Adipocyte (in vitro differentiated cells): ENCODE data around the gene H6PD.
A peak's percentile ranks its signal among the peaks of the same experiment; 100 is the strongest.

Source experiments
- DNase-seq: peaks from one replicate; pipeline ENCODE4 v3.0.0-alpha.2; 2015; ENCODE audit warnings: low read depth
- H3K27me3 ChIP-seq: replicated peaks from 2 replicates; pipeline ENCODE4 v1.7.0; 2013; ENCODE audit warnings: mild to moderate bottlenecking, low read length, moderate library complexity; ENCODE audit not compliant: control insufficient read depth, insufficient read depth
- H3K36me3 ChIP-seq: 2 replicates; pipeline ENCODE4 v1.7.0; 2013; ENCODE audit warnings: low read length, mild to moderate bottlenecking, moderate library complexity; ENCODE audit not compliant: control insufficient read depth, insufficient read depth, severe bottlenecking
- H3K4me1 ChIP-seq: 2 replicates; pipeline ENCODE4 v1.7.0; 2013; ENCODE audit warnings: mild to moderate bottlenecking, low read length, moderate library complexity; ENCODE audit not compliant: control insufficient read depth, insufficient read depth
- H3K4me3 ChIP-seq: 2 replicates; pipeline ENCODE4 v1.7.0; 2013; ENCODE audit warnings: mild to moderate bottlenecking, low read length, moderate library complexity
- H3K9ac ChIP-seq: 2 replicates; pipeline ENCODE4 v1.7.0; 2013; ENCODE audit warnings: mild to moderate bottlenecking, low read length, moderate library complexity
- H3K9me3 ChIP-seq: 2 replicates; pipeline ENCODE4 v1.7.0; 2013; ENCODE audit warnings: mild to moderate bottlenecking, low read length, moderate library complexity; ENCODE audit not compliant: control insufficient read depth

The H6PD gene

DNA sequence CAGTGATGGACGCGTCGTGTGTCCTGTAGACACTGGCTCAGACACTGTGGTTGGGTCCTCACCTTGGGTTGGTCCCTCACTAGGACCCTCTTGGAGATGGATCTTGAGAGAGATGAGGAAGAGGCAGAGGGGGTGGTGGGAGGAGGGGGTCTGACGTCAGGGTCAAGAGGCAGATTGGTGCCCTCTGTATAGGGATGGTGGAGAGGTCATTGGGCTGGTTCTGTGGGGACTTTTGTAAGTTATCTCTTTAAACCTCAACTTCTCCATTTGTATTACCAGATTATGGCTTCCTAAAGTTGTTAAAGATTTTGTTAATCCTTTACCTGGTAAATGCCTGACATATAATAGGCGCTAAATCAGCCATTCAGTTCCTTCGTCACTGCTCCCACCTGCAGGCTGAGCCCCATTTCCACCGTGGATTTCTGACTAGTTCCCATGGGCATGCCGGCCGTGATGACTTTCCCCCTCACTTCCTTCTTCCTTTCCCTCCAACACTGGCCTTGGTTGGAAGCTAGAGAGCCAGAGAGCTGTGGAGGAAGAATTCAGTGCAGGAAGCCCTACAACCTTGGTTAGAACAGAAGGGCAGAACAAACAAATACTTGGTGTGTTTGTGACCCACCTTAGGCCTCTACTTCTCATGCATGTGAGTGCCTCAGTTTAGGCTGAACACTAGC is 8.6 kb downstream of the H6PD start:
- no peak for DNase-seq
- peaks cover 24% of the 10 kb centered on the region for H3K36me3 ChIP-seq

DNA sequence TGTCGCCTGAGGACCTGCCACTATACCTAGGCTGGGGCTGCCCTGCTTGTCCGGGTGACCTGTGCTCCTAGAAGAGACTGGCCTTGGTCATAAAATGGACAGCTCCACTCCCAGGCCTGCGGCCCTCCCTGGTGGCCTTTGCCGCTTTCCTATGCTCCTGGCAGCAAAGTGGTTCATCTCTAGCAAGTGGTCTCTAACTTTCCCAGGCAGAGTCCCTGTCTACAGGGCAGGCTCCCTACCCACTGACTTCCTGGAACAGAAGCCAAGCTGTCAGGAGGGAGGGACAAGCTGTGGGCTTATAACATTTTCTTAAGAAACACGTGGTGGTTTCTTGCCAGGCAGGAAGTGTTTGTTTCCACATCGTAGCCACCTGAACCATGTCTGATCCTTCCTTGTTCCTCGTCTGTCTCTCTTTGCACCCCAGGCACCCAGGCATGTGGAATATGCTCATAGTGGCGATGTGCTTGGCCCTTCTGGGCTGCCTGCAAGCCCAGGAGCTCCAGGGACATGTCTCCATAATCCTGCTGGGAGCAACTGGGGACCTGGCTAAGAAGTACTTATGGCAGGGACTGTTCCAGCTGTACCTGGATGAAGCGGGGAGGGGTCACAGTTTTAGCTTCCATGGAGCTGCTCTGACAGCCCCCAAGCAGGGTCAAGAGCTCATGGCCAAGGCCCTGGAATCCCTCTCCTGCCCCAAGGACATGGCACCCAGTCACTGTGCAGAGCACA is 10.1 kb downstream of the H6PD start:
- Histone ChIP-seq H3K9ac (no peak overlapping the region), H3K4me1 (peaks cover 52% of the 10 kb centered on the region), H3K27me3 (no peaks in the 10 kb centered on the region), H3K36me3 (peaks cover 31% of the 10 kb centered on the region), H3K4me3 (no peak overlapping the region), H3K9me3 (no peaks in the 10 kb centered on the region)
- no peak for DNase-seq

More for the DNA sequence above, 8.6 kb downstream of the H6PD start:
- Histone ChIP-seq H3K27me3 (no peaks in the 10 kb centered on the region), H3K9me3 (no peaks in the 10 kb centered on the region), H3K4me1 (peaks cover 62% of the 10 kb centered on the region), H3K9ac (peak overlapping the region; percentile 84), H3K4me3 (peak overlapping the region; percentile 77)

DNA sequence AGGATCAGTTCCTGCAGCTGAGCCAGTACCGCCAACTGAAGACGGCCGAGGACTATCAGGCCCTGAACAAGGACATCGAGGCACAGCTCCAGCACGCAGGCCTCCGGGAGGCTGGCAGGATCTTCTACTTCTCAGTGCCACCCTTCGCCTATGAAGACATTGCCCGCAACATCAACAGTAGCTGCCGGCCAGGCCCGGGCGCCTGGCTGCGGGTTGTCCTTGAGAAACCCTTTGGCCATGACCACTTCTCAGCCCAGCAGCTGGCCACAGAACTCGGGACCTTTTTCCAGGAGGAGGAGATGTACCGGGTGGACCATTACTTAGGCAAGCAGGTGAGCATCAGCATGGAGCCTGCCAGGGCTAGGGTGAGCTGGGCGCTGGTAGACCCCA is 10.7 kb downstream of the H6PD start:
- no peaks in the 10 kb centered on the region for H3K27me3 ChIP-seq
- no peak overlapping the region for H3K9ac ChIP-seq
- peaks cover 31% of the 10 kb centered on the region for H3K36me3 ChIP-seq
- peaks cover 51% of the 10 kb centered on the region for H3K4me1 ChIP-seq
- H3K4me3 ChIP-seq, result no peak overlapping the region
- DNase-seq, result no peak
- no peaks in the 10 kb centered on the region for H3K9me3 ChIP-seq

DNA sequence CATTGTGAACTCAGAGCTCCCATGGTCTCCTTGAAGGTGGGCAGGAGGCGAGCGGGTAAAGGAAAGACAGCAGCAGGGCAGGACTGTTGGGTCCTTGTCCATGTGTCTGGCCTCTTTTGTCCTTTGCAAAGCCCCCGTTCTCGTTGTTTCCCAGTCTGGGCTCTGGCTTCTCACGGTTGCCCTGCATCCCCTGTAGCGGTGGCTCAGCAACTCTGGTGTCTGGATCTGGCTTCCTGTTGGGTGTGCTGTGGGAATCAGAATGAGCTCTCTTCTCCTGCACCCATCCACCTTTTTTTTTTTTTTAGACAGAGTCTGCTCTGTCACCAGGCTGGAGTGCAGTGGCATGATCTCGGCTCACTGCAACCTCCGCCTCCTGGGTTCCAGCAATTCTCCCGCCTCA is 11.1 kb downstream of the H6PD start:
- H3K9ac ChIP-seq, result no peak overlapping the region
- H3K36me3 ChIP-seq, result peaks cover 31% of the 10 kb centered on the region
- no peak overlapping the region for H3K4me3 ChIP-seq
- no peak for DNase-seq
- H3K27me3 ChIP-seq, result no peaks in the 10 kb centered on the region
- peaks cover 50% of the 10 kb centered on the region for H3K4me1 ChIP-seq
- H3K9me3 ChIP-seq, result no peaks in the 10 kb centered on the region

DNA sequence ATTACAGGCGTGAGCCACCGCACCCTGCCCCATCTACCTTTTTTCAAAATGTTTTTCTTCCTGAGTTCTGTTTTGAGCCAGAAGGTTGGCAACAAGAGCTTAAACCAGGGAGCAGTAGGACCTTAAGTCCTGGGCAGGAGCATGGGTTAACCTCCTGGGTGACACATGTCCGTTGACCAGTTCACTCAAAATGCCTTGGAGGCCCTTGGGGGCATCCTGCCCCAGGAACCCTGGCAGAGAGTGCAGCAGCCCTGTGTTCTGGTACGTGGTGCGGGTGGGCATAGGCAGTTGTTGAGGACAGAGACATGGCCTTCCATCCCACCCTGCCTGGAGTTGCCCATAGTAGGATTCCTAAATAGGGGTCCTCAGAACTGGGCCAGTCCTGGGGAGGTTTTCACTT is 11.6 kb downstream of the H6PD start:
- DNase-seq, result no peak
- Histone ChIP-seq H3K27me3 (no peaks in the 10 kb centered on the region), H3K4me3 (no peak overlapping the region), H3K9me3 (no peaks in the 10 kb centered on the region), H3K36me3 (peaks cover 31% of the 10 kb centered on the region), H3K4me1 (peaks cover 50% of the 10 kb centered on the region), H3K9ac (no peak overlapping the region)

DNA sequence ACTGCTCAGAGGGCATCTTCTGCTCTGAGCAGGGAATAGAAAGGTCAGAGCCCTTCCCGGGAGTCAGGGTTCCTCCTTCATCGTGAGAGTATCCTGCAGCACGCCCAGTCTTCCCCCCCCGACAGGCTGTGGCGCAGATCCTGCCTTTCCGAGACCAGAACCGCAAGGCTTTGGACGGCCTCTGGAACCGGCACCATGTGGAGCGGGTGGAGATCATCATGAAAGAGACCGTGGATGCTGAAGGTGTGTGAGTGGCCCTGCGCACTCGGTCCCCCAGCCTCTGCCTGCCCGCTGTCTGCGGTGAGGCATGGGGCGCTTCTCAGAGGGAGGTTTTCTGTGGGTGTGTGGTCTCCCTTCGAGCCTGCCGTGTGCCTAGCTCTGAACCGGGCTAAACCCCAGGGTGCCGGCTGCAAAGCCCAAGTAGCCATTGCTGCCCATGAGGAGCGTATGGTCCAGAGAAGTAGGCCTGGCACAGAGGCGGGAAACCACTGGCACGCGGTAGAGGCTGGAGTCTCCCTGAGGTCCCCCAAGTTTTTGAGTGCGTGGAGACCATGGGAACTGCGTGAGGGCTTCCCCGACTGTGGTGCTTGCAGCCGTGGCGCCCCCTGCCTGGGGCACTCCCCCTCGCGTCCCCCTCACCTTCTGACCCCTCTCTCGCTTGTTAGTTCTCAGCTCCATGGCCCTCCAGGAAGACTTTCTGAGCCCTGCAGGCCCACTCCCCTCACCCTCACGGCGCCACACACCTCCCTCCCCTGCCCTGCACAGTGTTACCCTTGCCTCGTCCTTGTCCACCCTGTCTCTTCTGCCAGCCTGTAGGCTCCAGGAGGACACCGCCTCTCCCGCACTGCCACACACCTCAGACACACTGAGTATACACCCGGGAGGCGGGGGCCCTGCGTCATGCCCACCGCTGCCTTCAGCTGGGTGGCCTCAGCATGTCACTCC is 12.5 kb downstream of the H6PD start:
- no peak overlapping the region for H3K4me3 ChIP-seq
- H3K9me3 ChIP-seq, result no peaks in the 10 kb centered on the region
- H3K4me1 ChIP-seq, result peaks cover 44% of the 10 kb centered on the region
- no peak overlapping the region for H3K9ac ChIP-seq
- H3K27me3 ChIP-seq, result no peaks in the 10 kb centered on the region
- no peak for DNase-seq
- H3K36me3 ChIP-seq, result peaks cover 36% of the 10 kb centered on the region

DNA sequence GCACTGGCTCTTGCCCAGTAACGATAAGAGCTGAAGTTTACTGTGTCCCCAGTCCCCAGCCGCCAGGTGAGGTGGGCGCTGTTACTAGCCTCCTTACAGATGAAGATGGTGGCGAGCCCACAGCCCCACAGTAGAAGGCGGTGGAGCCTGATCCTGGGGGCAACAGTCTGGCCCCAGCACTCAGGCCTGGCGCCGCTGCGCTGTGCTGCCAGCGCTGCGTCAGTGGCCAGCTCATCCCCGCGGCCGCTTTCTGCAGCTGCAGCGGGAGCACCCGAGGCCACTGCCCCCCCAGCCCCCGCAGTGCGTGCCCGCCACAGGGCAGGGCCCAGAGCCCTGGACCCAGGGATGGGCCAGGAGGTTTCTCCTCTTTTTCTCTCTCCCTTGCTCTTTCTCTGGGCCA is 13.3 kb downstream of the H6PD start:
- Histone ChIP-seq H3K9ac (no peak overlapping the region), H3K4me3 (no peak overlapping the region), H3K27me3 (no peaks in the 10 kb centered on the region), H3K4me1 (peaks cover 37% of the 10 kb centered on the region), H3K9me3 (no peaks in the 10 kb centered on the region), H3K36me3 (peaks cover 41% of the 10 kb centered on the region)
- no peak for DNase-seq

DNA sequence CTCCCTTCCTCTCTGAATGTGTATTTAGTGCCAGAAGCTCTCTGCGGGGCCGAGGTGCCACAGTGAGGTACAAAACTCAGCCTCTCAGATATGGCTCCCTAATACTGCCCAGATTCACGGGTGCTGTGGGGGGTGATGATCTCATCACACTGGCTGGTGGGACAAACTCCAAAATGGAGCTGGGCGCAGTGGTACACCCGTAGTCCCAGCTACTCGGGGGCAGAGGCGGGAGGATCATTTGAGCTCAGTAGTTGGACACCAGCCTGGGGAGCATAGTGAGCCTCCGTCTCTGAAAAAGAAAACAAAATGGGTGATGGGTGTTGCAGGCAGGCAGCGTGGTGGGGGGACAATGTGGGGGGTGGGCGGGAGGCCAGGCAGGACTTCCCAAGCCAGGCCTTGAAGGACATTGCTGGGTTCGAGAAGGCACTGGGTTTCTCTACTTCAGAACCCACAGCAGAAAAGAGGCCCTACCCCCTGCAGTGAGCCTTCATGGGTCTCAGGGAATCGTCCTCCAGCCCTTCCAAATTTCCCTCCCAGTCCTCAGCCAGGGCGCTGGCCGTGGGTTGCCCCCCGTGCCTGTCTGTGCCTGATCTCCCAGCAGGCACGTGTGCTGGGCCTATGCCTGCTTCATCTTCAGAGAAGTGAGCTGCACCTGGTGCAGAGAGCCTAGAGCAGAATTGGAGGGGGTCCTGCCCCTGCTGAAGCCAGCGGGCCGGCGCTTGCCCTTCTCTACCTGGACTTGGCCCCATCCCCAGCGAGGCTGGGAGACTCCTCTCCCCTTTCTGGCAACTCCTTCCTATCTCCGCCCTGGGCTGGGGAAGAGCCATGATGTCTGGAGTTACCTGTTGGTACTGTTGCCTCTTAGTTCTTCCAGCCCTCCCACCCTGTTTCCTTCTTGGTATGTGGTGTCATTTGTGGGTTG is 14.0 kb downstream of the H6PD start:
- H3K4me1 ChIP-seq, result peaks cover 32% of the 10 kb centered on the region
- no peak overlapping the region for H3K9ac ChIP-seq
- H3K4me3 ChIP-seq, result no peak overlapping the region
- H3K27me3 ChIP-seq, result no peaks in the 10 kb centered on the region
- H3K9me3 ChIP-seq, result no peaks in the 10 kb centered on the region
- H3K36me3 ChIP-seq, result peaks cover 44% of the 10 kb centered on the region
- no peak for DNase-seq

DNA sequence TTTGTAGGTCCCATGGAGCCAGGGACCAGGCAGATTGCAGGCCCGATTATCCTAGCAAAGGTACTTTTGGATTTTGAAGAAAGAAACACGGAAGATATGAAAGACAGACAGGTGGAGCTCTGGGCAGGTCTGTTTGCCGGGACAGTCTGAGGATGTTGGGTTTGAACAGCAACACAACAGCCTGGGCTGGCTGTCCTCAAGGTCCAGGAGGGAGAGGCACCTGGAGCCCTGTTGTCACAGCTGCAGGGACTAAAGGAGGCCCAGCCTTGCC is 14.6 kb downstream of the H6PD start:
- H3K4me3 ChIP-seq, result no peak overlapping the region
- peaks cover 31% of the 10 kb centered on the region for H3K4me1 ChIP-seq
- no peak overlapping the region for H3K9ac ChIP-seq
- H3K9me3 ChIP-seq, result no peaks in the 10 kb centered on the region
- H3K36me3 ChIP-seq, result peaks cover 45% of the 10 kb centered on the region
- no peaks in the 10 kb centered on the region for H3K27me3 ChIP-seq
- DNase-seq, result no peak

DNA sequence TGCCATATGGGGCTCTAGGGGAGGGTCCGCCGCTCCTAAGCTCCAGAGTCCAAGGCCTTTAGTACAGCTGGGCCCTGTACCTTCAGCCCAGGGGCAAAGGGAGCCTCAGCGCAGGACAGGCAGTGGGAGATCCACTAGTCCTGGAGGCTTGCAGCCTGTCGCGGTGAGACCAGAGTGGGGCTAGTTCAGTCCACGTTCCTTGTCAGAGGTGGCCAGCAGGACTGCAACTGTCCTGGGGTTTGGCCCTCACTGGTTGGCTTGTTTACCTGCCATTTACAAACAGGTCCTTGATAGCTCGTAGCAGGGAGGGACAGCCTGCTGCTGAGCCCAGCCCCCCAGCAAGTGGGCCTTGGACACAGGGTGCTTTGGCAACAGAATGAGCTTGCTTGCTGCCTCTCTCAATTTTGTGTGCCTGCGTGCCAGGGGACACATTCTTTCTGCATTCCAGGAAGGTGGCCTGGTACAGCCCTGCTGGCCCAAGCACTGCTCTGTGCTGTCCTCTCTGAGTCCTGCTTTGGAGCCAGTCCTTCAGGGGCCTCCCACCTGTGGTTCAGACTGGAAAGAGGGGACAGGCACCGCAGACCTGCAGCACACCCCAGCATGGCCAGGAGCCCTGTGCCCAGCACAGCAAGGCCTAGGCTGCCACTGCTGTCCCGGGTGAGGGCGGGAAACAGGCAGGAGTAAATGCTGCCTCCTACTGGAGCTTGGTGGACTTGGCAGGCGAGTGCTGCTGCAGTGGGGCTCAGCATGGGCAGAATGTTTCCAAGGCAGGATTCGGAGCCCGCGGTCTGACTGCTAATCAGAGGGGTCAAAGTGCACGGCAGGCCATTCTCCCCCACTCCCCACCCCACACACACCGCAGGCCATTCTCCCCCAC is 15.2 kb downstream of the H6PD start:
- Histone ChIP-seq H3K9ac (no peak overlapping the region), H3K9me3 (no peaks in the 10 kb centered on the region), H3K4me3 (no peak overlapping the region), H3K4me1 (peaks cover 27% of the 10 kb centered on the region), H3K27me3 (no peaks in the 10 kb centered on the region), H3K36me3 (peaks cover 45% of the 10 kb centered on the region)
- peak; percentile 42 for DNase-seq
